Measurements from ENCODE around the gene PGLYRP1. TPM values are rescaled to one million over a fixed set of nuclear protein-coding genes. Genes with fewer than 3 reads are reported as not detected.

Gene PGLYRP1
- total RNA-seq, 1 donor from 2014 or later, result not detected

DNA sequence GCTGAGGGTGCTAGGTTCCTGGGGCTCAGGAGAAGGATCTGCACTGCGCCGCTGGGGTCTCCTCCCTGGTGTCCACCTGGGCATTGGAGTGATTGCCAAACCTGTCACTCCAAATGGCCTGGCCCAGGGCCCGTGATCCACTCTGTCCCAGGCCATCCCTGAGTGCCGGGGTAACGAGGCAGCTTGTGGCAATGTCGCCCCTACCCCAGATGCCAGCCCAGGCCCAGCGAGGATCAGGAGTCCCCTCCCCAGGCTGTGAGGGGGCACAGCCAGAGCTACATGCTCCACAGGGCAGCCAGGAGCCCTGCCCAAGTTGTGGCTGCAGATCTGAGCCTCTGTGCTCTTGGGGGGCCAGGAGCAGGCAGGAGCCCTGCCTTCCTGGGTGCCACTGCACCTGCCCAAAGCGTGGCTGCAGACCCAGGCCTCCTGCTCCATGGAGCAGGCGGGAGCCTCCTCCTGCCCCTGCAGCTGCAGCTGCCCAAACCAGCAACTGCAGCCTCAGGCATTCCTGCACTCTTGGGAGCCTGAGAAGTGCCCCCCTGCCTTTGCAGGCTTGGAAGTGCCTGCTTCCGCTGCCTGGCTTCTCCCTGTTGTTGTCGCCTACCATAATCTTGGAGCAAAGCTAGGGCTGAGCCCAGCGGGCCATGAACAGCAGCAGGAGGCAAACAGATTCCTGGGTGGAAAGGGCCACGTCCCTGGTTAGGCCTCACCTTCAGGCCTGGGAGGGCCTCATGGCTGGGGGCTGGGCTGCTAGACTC is 13.3 kb upstream of the PGLYRP1 start:
- no peak for ATAC-seq (ENCODE audit: poor library complexity)
- intact Hi-C loops (cut with DNase I), result no loop called here
- DNase-seq, result no peak

DNA sequence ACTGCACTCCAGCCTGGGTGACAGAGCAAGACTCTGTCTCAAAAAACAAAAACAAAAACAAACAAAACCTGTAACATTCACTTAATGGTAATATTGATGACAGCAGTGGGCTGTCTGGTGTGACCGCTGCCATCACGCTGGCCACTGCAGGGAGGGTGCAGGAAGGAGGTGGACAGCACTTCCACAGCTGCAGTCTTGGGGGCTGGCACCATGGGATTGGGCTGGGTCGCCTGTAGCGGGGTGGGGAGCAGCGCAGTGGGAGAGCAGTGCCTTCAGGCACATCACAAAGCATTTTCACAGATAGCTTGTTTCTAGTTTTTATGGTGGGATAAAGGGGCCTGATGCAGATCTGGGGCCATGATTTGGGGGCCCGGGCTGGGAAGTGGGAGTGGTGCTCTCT is 12.7 kb upstream of the PGLYRP1 start:
- no peak for DNase-seq
- intact Hi-C loops (cut with DNase I), result no loop called here
- no peak for ATAC-seq (ENCODE audit: poor library complexity)

DNA sequence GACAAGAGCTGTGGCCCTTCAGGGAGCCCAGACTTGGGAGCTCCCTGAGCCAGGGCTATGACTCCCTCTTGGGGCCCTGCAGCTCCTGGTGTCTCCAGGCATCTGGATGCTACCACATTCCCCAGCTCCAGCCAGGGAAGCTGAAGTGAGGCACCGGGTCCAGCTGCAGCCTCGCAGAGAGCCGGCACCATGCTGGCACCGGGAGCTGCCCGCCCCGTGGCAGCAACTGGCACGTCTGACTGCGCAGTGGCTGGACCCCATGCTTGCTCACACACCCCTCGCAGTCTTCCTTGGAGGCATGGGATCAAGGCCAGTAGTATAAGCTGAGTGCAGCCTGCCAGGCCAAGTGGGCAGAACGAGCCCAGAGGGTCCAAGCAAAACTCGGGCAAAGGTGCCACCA is 10.5 kb upstream of the PGLYRP1 start:
- intact Hi-C loops (cut with DNase I), result no loop called here

DNA sequence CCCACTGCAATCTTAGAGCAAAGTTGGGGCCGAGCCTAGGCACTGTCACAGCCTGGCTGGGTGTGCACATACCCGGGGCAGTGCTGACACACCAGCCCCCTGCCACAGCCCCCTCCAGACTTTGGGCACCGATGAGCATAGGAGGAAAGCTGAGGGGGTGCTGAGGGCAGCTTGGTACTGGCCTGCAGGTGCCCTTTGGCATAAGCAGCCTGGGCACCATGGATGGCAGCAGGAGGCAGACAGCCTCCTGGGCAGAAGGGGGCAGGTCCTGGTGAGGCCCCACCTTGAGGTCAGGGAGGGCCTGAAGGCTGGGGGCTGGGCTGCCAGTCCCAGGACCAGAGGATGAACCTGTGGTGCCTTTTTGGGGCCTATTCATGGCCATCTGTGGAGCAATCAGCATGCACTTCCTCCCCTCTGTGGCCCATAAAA is 9.8 kb upstream of the PGLYRP1 start:
- intact Hi-C loops (cut with DNase I), result no loop called here
- ATAC-seq (ENCODE audit: poor library complexity) (no peak), DNase-seq (no peak)

More for the DNA sequence above, 10.5 kb upstream of the PGLYRP1 start:
- ATAC-seq (ENCODE audit: poor library complexity), result no peak
- no peak for DNase-seq

DNA sequence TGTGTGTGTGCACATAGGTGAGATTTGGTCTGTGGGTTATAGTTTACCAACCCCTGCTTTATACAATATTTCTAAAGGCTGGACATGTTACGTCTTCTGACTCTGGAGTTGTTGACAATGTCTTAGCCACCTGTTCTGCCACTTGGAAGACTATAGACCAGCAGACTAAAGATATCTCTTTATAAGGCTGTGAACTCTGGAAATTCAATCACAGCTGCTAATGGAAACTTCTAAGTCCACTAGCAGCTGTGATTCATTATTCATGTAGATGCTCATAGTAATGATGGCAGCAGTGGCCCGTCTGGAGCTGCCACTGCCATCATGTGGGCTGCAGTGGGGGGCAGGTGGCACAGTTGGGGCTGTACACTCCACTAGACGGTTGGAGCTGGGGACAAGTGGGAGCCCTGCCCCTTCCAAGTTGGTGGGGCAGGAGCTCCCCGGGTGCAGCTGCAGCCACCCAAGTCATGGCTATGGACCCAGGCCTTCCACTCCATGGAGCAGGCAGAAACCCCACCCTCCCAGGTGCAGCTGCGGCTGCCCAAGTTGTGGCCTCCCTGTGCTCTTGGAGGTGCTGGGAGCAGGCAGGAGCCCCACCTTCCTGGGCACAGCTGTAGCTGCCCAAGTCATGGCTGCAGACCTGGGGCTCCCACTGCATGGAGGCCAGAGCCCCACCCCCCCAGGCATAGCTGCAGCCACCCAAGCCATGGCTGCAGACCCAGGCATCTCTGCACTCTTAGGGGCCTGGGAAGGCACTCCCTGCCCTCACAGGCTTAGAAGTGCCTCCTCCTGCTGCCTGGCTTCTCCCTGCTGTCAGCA is 9.1 kb upstream of the PGLYRP1 start:
- intact Hi-C loops (cut with DNase I), result no loop called here
- ATAC-seq (ENCODE audit: poor library complexity) (no peak), DNase-seq (no peak)

DNA sequence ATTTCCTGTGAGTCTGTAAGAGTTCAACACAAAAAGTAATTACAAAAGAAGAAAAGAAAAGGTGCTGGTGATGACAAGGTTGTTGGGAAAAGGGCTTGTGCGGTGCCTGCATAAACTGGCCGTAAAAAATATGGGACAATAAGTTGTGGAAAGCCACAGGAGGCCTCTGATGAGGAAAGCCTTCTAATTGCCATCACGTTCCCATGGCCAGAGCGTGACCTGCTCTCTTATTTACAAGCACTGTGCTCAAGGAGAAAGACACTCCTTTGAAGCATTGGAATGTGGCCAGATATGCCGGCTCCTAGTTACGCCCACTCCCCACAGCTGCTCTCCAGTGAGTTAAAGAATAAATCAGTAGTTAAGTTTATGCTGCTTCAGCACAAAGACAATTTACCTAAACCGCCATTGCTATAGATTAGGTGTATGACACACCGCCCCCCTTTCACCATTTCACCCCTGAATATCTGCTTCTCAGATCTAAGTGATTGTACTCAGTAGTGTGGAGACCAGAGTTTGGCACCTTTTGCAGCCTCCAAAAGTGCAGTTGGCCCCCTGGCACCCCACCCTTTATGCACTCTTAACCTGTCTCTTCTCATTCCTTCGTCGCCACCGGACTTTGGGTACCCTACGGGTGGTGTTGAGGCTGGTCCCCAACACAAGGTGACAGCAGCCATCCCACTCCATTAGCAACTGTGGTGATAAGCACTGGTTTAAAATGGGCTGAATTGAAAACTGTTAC is 8.1 kb upstream of the PGLYRP1 start:
- ATAC-seq (ENCODE audit: poor library complexity) (no peak), DNase-seq (no peak)
- intact Hi-C loops (cut with DNase I), result no loop called here

DNA sequence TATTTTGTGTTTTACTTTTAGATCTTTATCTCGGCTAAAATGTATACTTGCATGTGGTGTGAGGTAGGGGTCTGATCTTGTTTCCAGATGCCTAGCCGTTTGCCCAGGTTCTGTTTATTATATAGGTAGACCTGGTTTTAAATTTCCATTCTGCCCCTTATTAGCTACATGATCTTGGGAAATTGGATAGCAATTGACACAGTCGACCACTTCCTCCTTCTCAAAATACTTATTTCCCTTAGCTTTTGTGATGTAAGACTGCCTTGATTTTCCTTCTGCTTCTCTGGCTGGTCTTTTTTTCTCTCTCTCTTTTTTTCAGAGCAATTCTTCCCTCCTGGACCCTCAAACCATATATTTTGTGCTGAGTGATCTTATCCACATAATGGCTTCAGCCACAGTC is 3.0 kb upstream of the PGLYRP1 start:
- DNase-seq (no peak), ATAC-seq (ENCODE audit: poor library complexity) (no peak)
- intact Hi-C loops (cut with DNase I), result loop anchor here (10.0 kb wide), 1 partner anchor 169 kb away; no protein-coding TSS in a partner anchor

DNA sequence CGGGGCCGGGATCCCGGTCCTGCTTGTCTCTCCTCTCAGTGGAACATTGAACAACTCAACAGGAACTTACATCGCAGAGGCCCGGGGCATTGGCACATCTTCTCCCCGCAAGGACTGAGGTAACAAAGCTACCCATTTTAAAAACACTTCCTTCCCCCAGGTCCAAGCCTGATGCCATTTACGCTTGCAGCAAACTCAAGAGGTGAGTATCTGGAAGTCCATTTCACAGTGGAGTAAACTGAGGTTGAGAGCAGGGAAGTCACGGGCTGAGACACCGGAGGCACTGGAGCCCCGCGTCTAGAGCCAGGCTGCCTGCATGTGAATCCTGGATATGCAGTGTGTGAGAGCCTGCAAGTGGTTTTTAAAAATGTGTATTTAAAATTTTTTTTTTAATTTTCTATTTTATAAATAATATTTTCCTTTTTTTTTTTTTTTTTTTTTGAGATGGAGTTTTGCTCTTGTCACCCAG is 492 bp upstream of the PGLYRP1 start:
- DNase-seq (no peak), ATAC-seq (ENCODE audit: poor library complexity) (no peak)
- intact Hi-C loops (cut with DNase I), result loop anchor here (10.0 kb wide), 1 partner anchor 171 kb away; no protein-coding TSS in a partner anchor

DNA sequence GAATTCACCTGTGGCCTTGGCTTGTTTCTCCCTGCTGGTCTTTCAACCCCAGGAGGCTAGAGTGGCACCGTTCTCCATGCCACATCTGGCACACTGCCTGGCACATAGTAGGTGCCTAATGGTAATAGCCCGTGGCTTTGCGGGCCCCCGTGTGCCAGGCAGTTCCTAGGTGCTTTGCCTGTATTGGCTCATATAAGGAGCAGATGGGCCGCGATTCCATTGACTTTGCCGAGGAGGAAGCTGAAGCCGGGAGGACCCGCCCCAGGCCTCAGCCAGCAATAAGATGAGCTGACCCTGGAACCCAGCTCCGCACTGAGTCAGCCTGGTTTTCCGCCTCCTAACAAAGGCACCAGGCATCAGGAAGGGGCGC is 807 bp downstream of the PGLYRP1 start:
- no peak for ATAC-seq (ENCODE audit: poor library complexity)
- intact Hi-C loops (cut with DNase I), result loop anchor here (10.0 kb wide), 1 partner anchor 173 kb away; no protein-coding TSS in a partner anchor
- no peak for DNase-seq

DNA sequence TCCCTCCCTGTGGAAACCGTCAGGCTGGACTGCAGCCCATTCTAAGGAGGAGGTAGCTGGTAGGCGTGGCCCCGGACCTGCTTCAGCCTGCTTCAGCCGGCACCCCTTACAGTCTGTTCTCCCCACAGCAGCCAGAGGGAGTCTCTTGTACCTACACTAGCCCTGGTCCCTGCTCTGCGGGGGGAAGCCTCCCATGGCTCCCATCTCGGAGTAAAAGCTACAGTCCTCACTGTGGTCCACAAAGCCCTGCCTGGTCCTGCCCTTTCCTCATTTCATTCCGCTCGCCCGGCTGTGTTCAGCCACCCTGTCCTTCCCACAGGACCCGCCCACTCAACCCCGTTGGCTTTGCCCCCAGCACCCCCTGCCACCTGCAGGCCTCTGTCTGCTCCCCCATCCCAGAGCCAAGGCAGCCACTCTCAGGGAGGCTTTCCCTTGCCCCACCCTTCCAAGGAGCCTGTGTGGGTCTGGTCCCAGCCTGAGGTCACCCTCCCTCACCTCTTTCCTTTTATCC is 1.3 kb downstream of the PGLYRP1 start:
- DNase-seq (no peak), ATAC-seq (ENCODE audit: poor library complexity) (no peak)
- intact Hi-C loops (cut with DNase I), result loop anchor here (10.0 kb wide), 1 partner anchor 173 kb away; no protein-coding TSS in a partner anchor

DNA sequence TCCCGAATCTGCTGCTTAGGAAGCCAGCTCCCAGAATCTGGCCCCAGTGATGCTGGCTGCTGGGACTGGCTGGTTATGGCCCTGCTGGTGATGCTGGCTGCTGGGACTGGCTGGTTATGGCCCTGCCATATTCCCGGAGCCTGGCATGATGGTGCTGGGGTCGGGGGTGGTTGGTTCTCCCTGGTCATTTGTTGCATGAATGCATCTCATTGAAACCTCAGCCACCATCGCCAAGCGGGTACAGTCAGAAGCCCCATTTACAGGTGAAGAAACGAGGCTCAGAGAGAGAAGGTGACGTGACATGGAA is 2.1 kb downstream of the PGLYRP1 start:
- ATAC-seq (ENCODE audit: poor library complexity) (no peak), DNase-seq (no peak)
- intact Hi-C loops (cut with DNase I), result loop anchor here (10.0 kb wide), 1 partner anchor 174 kb away; no protein-coding TSS in a partner anchor

DNA sequence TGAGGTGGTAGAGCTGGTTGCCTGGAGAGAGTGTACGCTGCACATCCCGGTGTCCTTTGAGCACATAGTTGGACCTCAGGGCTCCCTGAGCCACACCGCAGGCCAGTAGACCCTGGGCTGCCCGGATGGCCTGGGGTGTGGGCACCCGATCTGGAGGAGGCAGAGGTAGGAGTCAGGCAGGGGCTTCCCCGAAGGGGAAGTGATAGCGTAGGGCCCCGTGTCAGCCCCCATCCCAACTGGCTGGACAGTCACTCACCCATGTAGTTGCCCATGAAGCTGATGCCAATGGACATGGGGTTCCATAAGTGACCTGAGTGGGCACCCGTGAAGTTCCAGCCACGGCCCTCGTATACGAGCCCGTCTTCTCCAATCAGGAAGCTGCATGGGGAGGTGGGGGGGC is 3.6 kb downstream of the PGLYRP1 start:
- DNase-seq, result no peak
- ATAC-seq (ENCODE audit: poor library complexity), result no peak
- intact Hi-C loops (cut with DNase I), result no loop called here

DNA sequence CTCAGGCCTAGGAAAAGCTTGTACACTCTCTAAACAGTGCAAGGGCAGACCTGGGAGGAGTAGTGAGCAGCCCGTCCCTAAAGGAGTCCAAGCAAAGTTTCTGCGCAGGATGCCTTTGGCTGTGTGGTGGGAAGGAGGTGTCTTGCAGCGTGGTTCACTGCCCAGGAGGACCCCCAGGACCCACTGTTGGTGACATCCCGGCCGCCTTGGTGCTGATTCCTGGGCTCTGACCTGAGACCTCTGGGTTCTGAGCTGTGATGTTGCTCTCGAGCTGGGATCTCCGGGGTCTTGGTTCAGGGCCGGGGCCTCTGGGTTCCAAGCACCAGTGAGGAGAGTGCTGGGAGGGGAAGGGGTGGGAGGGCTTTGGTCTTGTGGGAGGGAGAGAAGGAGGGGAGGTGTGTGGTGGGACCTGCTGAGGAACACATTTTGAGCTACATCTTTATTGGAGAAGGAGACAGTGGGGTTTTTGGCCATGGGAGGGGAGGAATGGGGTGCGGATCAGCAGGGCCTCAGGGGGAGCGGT is 4.1 kb downstream of the PGLYRP1 start:
- ATAC-seq (ENCODE audit: poor library complexity) (no peak), DNase-seq (no peak)
- intact Hi-C loops (cut with DNase I), result no loop called here

DNA sequence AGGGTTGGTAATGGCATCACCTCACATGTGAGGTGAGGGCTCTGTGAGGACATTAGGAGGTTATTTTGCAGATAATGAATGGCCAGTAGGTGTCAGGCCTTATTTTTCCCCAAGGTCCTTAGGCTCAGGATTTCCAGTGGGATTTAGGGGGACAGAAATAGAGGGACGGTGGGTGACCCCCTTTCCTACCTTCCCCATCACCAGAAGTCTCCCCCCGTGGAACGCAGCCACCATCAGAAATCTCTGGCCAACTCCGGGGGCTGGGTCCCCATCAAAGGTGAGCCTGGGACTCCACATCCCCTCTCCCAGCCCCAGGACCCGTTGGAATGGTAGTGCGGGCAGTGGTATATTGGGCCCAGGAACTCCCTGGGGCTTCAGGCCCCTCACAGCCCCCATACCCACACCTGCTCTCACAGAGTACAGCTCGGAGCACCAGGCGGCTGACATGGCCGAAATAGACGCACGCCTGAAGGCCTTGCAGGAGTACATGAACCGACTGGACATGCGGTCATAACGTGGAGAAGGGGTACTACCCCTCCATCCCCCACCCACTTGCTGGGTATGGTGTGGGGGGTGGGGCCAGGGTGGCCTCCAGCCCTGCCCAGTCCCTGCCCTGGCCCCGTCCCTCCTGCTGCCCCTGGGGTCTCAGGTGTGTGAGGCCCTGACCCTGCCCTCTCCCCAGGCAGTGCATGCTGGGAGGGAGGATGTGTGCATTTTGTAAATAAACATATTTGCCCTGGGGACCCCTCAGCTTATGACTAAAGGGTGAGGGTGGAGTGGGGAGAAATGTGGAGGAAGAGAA is 4.8 kb downstream of the PGLYRP1 start:
- DNase-seq (no peak), ATAC-seq (ENCODE audit: poor library complexity) (no peak)
- intact Hi-C loops (cut with DNase I), result no loop called here

DNA sequence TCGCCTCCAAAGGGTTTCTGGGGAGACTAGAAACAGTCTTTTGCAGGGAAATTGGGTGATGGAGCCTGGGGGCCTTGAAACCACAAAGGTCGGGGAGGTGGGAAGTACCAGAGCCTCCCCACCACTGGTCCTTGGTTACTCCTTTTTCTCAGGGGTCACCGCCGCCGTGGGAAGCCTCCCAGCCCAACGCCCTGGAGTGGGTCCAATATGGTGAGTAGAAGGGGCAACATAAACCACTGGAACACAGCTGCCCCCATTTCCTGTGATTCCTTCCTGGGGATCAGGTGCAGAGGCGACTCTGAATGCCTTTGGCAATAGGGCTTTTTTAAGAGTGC is 5.8 kb downstream of the PGLYRP1 start:
- DNase-seq (no peak), ATAC-seq (ENCODE audit: poor library complexity) (no peak)
- intact Hi-C loops (cut with DNase I), result no loop called here

DNA sequence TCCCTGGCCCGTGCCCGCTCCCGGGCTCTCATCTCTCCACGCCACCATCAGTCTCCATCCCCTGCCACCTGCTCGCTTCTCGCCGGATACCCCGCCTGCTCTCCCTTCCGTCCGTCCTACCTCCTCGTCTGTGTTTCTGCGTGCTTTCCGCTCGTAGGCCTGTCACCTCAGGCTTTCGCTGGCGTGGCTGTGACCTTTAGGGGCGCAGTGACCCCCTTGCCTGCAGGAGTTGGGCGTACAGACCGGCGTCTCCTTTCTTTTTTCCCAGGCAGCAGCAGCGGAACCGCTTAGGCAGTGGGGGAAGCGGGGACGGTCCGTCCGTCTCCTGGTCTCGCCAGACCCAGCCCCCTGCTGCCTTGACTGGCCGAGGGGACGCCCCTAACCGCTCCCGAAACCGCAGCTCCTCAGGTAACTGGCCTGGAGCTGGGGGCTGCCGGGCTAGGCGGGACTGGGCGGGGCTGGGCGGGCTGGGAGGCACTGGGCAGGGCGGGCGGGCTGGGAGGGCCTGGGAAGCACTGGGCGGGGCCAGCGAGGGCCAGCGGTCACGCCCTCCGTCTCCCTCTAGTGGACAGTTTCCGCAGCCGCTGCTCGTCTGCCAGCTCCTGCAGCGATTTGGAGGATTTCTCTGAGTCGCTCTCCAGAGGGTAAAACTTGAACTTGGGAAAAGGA is 6.3 kb downstream of the PGLYRP1 start:
- ATAC-seq (ENCODE audit: poor library complexity) (peak; percentile 89), DNase-seq (peak; percentile 87)
- intact Hi-C loops (cut with DNase I), result no loop called here

DNA sequence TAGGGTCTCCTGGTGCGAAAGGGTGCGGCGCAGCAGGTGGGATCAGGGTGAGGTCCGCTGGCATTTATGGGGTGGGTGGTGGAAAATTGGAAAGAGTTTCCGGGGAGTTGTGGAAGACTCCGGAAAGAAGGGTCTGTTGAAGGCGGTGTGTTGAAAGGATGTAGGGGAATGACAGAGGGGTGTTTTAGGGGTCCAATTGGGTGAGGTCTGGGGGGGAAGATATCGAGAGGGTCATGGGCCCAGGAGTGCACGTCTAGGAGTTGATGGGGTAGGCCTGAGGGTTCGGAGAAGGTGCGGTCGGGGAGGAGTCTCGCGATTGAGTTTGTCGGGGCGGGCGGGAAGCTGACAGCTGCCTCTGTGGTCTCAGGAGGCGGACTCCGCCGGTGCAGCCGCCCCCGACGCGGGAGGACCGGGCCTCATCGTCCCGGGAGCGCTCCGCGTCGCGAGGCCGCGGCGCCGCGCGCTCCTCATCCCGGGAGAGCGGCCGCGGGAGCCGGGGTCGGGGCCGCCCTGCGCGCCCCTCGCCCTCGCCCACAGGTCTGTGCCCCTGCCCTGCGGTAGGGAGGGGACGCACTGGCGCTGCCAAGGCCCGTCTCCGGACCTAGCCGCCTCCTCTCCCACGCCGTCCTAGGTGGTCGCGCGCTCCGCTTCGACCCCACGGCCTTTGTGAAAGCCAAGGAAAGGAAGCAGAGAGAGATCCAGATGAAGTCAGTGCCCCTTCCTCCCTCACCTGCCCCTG is 7.0 kb downstream of the PGLYRP1 start:
- ATAC-seq (ENCODE audit: poor library complexity) (peak; percentile 24), DNase-seq (no peak)
- intact Hi-C loops (cut with DNase I), result no loop called here

Data from Right ventricle myocardium superior (tissue), 1 donor.